Measurements from ENCODE around the gene HHAT.

HHAT gene

DNA sequence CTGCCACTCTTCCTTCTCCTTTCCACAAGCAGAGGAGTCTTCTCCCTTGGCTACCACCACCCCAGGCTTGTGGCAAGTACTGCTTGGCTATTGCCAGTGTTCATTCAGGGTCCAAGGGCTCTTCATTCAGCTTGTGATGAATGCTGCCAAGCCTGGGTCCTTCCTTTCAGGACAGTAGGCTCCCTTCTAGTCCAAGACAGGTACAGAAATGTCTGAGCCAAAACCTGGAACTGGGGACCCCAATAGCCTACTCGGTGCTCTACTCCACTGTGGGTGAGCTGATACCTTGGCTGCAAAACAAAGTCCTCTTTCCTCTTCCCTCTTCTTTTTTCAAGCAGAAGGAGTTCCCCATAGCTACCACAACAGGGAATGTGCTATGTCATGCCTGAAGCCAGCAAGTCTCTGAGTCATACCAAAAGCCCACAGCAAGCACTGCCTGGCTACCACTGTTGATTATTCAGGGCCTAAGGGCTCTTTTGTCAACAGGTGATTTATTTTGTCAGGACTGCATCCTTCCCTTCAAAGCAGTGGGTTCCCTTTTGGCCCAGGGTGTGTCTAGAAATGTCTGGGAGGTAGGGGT is 268.9 kb downstream of the HHAT start:
- no peak for DNase-seq (ENCODE audit: low read depth in 2 of 2)

DNA sequence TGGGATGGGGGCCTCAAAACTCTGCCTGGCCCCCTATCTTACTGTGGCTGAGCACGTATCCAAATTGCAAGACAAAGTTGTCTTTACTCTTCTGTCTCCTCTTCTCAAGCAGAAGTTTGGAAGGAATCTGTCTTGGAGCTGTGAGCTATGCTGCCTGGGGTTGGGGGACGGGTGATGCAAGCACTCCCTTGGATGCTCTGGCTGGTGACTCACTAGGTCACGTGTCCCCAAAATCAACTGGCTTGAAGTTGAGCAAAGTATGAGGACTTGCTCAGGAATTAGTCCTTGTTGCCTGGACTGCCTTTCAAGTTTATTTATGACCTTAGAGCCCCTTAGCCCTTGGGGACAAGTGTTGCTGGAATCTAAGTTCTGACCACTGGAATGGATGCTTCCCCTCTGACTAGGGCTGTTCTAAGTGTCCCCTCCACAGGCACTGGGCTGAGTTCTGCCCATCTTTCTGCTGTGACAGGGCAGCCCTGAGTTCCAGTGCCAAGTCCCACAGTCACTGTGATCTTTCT is 269.5 kb downstream of the HHAT start:
- DNase-seq (ENCODE audit: low read depth in 2 of 2): no peak

DNA sequence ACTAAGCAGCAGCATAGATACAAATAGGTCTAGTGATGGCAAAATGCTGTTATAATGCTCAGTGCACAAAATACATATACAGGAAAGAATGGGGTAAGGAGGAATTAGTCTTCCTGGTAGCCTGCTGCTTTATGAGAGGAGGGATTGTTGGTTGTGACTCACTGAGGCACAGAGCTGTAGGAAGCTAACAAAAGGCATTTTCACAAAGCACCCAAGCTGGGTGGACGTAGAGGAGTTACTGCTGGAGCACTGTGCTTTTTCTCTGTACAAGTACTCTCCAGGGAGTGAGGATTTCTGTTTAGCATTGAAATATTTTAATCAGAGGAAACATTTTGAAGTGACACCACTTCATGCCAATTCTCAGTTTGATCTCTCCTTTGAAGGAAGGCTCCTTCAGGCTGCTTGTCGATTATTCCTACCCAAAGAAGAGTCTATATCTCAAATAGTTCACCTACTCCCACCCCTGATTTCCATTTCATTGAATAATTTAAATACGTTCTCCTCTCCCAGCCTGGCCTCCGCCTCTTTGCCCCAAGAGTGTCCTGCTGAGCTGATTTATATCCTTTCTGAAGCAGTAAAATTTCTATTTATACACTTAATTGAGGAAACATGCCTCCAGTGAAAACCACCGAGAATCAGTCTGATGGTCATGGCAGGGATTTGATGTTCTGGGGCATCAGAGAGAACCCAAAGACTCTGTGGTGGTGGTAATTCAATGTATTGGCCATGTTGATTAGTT is 271.9 kb downstream of the HHAT start:
- DNase-seq (ENCODE audit: low read depth in 2 of 2): no peak

DNA sequence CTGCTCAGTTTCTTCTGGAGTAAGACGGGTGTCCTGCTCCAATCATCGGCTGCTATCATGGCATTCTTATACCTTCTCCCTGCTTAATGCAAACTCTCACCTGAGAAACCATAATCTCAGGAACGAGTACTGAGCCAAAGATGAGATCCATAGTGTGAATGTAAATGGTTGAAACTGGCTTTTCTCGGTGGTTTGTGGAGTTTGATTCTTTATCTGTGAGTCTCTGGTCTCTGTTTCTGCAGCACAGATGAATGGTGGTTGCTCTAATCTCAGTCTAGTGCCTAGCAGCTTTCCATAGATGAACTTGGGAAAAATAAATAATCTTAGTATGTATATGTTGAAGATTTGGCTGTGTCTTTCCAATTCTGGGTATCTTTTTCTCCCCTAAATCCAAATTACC is 274.4 kb downstream of the HHAT start:
- DNase-seq (ENCODE audit: low read depth in 2 of 2): no peak

DNA sequence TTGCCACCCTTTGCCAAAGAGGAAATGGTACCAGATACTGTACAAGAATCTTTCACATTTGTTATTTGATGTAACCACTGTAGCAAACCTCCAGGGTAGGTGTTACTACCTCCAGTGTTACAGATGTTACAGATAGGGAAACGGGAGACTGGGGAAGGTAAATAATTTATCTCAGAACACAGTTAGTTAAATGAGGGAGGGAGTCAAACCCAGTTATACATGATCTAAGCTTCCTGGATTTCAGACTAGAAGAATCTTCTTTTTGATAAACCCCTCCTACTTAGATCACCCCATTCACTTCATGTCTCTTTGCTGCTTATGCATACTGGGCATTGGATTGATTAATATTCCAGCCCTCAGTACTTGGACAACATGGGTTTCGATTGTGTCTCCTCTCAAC is 276.4 kb downstream of the HHAT start:
- DNase-seq (ENCODE audit: low read depth in 2 of 2): no peak

DNA sequence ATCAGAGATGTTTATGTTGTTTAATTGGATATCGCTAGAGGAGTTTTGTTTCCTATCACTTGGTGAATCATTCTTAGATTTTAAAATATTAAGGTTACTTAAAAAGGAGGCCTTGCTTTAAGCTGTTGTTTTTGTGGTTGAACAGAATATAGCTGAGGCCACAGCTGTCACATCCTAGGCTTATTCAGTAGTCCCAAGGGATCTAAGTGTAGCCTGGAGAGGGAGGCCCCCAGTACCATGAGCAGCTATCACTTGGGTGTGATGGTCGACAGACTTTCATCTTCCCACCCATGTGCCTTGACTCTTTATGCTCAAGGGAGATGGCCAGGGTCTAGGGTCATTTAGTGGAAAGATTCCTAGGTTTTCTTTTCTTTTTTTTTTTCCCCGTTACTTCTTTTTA is 278.7 kb downstream of the HHAT start:
- no peak for DNase-seq (ENCODE audit: low read depth in 2 of 2)

GRCh38 chr1:210608767-210609166 is 280.1 kb downstream of the HHAT start:
- no peak for DNase-seq (ENCODE audit: low read depth in 2 of 2)

DNA sequence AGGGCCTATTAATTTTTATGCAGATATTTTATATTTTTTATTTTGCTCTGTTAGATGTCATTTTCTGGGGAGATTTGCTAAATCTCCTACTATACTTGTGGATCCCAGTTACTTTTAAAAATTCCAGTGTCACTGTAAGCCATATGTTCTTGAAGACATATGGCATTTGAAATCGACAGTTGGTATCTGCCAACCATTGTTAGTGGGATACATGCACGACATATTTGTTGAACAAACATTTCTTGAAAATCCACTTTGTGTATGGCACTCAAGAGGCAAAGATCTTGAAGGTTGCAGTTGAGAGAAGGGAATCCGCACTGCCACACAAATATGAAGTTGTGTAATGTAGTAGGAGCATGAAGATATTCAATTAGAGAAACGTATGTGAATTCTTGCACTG is 287.7 kb downstream of the HHAT start:
- no peak for DNase-seq (ENCODE audit: low read depth in 2 of 2)

DNA sequence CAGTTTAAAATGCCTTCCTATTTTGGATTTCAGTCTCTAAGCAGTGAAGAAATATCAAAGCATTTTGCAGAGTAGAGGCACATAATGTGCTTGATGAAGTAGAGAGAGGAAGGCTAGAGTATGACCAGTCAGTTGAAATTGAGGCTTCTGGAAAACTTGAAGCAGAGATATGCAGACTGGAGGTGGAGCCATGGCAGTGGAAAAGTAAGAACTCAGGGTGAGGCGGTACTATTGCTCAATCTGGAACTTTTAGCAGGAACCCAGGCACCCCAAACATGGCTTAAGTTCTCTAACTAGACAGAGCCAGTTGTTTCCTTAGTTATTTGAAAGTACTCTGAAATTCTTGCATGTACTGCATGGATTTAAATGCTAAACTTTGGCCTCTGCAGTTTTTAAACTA is 288.6 kb downstream of the HHAT start:
- no peak for DNase-seq (ENCODE audit: low read depth in 2 of 2)

GRCh38 chr1:210618369-210618768 is 289.7 kb downstream of the HHAT start:
- DNase-seq (ENCODE audit: low read depth in 2 of 2): no peak

GRCh38 chr1:210620867-210621488 is 292.3 kb downstream of the HHAT start:
- DNase-seq (ENCODE audit: low read depth in 2 of 2): no peak

DNA sequence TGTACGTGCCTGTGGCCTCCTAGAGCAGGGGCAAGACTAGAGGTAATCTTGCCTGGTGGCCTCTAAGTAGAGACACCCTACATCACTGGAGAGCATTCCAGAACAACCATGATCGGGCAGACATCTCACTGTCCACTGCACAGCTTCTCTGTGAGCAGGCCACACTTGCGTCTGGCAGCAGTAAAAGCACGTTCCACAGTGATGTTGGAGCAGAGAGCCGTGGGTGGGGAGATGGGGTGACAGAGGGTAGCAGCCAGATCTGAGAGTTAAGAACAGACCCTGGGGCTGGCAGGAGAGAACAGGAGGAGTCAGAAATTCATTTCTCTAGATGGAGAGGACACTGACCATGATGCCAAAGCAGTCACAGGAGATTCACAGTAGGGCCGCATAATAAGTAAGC is 293.0 kb downstream of the HHAT start:
- DNase-seq (ENCODE audit: low read depth in 2 of 2): no peak

DNA sequence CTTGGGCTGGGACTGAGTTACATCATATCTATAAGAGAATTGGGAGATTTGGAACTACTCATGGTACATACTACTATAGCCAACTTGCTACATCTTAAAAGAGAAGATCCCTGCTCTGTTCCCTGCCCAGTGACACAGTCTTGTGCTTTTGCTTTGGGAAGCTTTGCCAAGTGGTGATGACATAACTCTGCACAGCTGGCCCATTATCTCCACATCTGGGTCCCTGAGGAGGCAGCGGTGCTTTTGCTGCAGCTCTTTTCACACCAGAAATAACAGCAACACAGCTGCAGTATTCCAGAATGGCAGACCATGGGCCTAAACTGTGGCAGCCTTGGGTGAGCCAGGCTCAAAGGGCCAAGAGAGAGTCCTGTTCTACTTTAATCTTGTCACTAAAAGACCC is 296.0 kb downstream of the HHAT start:
- no peak for DNase-seq (ENCODE audit: low read depth in 2 of 2)

GRCh38 chr1:210625715-210626114 is 297.0 kb downstream of the HHAT start:
- DNase-seq (ENCODE audit: low read depth in 2 of 2): no peak

DNA sequence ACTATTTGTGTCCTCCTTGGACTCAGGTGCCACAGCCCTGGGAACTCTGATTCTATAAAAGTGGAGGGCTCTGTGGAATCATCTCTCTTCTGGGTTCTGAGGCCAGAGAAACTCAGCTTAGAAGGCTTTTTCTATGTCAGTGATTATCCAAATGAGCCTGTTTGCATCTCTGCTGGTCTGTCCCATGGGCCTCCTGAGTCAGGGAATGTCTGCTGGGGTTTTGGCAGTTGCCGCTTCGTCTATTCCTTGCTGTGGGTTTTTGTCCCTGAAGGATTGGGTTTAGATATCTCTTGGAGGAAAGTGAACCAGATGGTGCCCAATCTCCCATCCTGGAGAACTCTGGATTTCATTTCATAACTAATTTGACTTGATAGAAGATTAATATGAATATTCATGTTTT is 297.6 kb downstream of the HHAT start:
- no peak for DNase-seq (ENCODE audit: low read depth in 2 of 2)

DNA sequence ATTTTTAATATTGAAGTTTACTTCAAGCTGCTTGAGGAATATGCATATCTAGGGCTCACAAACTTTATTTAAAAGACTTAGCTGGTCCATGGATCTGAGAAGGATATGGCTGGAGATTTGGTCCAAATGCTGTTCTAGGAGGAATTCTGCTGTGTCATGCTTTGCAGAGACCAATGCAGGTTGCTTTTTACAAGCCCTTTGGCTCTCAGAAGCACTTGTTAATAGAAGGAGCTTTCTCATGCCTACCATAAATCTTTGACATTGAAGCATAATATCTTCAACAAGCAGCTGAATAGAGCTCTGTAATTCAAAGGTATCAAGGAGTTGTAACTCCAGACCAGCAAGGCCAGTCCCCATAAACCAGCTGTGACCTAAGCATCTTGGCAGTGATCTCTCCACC is 299.1 kb downstream of the HHAT start:
- no peak for DNase-seq (ENCODE audit: low read depth in 2 of 2)

GRCh38 chr1:210629276-210629675 is 300.6 kb downstream of the HHAT start:
- DNase-seq (ENCODE audit: low read depth in 2 of 2): no peak

DNA sequence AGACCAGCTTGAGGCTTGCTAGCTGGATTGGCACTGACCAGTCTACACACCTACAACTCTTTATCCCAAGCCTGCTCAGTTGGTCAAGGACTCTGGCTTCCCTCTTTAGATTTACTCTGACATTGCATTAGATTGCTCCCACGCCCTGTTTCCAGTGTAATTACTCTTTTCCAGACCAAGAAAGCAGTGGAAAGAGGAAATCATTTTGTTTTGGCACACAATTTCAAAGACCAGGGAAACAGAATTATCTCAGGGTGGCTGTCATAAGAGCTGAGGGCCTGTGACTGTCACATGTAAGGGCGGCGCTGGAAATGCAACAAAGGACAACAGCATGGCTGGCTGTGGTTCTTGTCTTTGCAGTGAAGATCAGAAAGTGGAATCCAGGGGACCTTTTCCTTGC is 302.7 kb downstream of the HHAT start:
- no peak for DNase-seq (ENCODE audit: low read depth in 2 of 2)

GRCh38 chr1:210633140-210633539 is 304.4 kb downstream of the HHAT start:
- no peak for DNase-seq (ENCODE audit: low read depth in 2 of 2)

- no peak for DNase-seq (ENCODE audit: low read depth in 2 of 2)
These were observed 304.9 kb downstream of the HHAT start for GRCh38 chr1:210633636-210634035.

DNA sequence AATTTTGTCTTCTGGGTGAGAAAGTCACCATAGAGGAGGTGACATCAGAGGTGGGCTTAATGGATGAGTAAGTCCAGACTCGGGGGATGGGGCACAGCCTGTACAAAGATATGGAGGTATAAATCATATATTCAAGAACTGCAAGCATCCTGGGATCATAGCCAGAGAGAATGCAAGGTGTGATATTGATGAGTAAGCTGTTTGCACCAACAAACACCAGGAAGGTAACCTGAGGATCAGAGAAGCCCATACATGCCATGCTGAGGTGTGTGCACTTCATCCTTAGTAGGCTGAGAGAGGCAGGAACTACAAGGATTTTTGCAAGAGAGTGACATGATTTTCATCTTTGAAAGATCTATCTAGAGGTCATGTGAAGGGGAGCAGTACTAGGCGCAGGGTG is 306.4 kb downstream of the HHAT start:
- DNase-seq (ENCODE audit: low read depth in 2 of 2): no peak

- DNase-seq (ENCODE audit: low read depth in 2 of 2): no peak
These were observed 312.9 kb downstream of the HHAT start for GRCh38 chr1:210641582-210641981.

- DNase-seq (ENCODE audit: low read depth in 2 of 2): no peak
These were observed 317.0 kb downstream of the HHAT start for GRCh38 chr1:210645582-210646257.

Measured in stimulated activated CD4-positive, alpha-beta T cell treated with anti-CD3 and anti-CD28 coated beads, Interleukin-15, amount 100 ng/mL, for 48 hours (primary cell).